Stimulated activated CD8-positive, alpha-beta memory T cell treated with anti-CD3 and anti-CD28 coated beads, Interleukin-2, amount 100 ng/mL, for 48 hours (primary cell): Measurements from ENCODE around the gene STEAP1B.
"Not testable (repeated sequence)": the region's sequence is repeated elsewhere in the genome, so short reads cannot be mapped to it uniquely, and the experiment has no call there.

Source experiments
- DNase-seq, 2 donors: peaks; one replicate each; pipeline ENCODE4 v3.0.0-alpha.2; 2020; ENCODE audit warnings: low read depth in 2 of 2

STEAP1B gene

DNA sequence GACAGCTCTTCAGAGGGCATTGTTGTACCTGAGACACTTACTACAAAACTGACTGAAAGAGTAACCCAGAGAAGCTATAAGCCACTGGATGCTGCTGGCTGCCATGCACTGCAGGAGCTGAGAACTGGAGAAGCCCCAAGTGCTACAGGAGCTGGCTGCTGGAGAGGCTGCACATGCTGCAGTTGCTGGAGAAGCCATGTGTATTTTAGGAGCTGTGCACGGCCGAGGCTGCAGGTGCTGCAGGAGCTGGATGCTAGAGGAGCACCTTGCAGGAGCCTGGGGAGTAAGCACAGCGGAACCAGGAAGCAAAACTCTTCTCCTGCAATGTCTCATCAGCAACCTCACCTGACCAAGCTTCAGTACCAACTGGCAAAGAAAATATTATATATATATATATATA, 45.5 kb downstream of the STEAP1B start:
- DNase-seq = no peak

DNA sequence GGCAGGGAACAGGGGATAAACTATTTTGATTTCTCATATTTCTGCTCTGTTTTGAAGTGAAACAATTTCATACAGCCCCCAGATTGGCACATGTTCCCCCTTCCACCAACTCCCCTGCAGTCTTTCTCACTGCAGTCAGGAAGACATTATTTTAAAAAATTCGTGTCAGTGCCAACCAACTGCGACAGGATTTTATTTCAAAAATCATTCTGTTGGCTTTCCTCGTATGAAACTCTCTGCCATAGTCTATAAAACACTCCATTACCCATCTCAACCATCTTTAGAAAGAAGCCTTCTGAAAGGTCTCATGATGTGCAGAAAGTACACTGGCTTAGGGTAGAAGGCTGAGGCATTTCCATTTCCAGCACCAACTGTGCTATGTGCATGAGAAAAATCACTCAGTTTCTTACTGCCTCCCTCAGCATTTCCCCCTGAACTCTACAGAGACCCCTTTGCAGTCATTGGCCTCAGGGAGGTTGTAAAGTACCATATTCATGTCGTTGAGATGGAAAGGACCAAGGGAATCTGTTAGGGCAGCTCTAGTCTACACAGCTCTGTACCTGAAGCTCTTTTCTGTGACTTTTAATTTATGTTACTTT, 46.9 kb downstream of the STEAP1B start:
- no peak for DNase-seq

DNA sequence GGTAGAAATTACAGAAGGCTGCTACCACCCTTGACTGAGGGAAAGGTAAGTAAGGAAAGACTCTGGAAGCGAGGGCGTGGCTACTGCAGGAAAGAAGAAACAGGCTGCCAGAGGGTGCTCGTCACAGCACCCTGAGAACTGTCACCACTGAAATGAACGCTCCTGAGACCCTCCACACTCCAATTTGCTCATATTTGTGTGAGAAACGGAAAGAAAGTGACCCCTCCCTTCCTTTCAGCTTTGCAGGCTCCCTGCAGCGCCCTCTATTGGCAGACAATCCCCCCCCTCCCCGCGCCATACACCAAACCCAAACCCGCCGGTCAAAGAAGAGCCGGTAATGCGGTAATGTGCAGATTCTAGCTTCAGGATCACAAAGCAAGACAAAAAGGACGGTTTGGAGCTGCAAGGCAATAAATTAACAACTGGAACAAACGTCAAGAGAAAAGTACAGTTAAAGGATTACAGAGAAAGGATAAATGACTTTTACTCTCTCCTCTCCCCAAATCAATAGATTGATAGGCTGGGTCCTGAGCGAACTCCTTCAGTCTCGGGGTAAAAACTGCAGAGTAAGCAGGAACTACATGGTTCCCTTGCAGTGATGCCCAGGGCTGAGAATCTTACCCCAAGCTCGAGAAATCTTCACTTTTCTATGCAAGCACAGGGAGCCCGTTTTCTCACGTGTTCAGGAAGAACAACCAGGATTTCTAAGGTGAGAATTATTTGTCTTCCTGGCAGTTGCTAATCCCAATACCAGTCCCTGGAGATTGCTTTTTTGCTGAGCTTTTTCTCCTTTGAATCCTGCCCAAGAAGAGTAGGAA, 47.6 kb downstream of the STEAP1B start:
- peak; percentile 30 for DNase-seq

DNA sequence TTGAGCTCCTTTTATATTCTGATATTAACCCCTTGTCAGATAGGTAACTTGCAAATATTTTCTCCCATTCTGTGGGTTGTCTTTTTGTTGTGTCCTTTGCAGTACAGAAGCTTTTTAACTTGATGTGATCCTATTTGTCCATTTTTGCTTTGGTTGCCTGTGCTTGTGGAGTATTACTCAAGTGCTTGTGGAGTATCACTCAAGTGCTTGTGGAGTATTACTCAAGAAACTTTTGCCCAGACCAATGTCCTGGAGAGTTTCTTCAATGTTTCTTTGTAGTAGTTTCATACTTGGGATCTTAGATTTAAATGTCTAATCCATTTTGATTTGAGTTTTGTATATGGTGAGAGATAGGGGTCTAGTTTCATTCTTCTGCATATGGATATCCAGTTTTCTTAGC, 50.0 kb downstream of the STEAP1B start:
- DNase-seq = not testable (repeated sequence)

DNA sequence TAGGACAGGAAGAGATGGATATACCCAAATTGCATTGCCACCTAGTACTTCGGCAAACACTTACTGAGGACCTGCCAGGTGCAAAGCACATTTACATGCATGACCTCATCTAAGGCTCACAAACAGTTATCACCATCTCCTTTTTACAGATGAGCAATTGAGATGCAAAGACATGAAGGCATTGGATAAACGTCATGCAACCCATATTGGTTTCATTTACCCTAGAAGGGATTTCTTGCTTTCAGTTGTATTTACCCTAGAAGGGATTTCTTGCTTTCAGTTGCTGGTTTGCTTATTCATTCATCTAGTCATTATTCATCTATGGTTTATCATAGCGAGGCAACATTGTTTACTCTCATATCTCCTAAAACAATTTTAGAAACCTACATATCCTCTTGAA, 52.2 kb downstream of the STEAP1B start:
- no peak for DNase-seq

DNA sequence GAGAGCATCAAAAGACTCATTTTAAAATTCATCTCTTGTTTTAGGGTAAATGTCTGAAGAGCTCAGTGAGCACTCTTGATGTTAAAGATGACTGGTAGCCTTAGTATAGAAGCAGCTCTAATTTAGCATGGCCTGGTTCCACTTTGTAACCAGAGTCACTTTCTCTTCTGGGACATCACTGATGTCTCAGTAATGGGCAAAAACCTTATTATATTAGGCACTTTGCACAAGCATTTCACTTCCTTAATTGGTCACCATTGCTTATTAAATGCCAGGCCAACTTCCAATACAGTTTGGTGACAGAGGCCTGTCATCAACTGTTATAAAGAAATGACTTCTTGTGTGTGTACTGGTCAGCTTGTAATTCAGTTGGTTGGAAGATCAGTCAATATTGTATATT, 53.0 kb downstream of the STEAP1B start:
- no peak for DNase-seq

DNA sequence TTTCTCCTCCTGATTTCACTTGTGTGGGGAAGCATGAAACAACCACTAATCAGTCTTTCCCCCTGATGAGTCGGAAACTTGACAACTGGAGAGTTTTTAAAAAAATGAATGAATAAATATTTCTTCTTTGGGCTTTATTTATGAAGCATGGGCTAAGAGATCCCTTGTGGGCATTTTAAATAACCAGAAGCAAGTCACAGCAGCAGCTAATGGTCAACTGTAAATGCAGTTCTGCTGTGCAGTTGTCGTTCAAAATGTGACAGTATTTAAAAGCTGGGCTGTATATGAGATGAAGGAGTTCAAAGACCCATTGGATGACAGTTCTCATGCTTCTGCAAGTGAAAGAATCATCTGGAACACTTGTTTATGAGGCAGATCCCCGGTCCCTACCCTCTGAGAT, 54.1 kb downstream of the STEAP1B start:
- DNase-seq = no peak

DNA sequence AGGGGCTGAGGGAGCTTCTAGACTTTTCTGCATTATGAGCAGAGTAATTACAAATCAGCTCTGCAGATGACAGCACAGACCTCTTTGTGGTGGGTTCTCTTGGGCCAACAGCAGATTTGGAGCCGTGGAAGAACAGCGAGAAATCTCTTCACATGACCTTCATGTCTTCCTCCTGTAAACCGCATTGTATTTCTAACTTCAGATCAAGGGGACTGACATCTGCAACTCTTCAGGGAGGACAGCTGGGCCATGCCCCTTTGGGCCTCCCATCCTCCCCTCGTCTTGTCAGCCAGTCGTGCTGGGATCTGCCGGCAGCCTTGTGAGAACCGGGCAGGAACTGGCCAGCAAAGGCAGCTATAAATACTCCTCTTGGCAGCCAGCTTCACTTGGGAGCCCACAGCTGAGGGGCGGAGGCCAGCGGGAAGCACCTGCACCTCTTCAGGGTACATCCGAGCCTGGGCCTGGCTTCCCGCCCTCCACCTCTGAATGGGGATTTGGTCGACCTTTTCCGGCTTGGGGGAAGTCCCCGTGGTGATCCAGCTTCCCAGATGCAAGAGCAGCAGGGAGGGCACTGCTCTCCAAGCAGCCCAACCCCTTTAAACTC, 54.7 kb downstream of the STEAP1B start:
- no peak for DNase-seq

DNA sequence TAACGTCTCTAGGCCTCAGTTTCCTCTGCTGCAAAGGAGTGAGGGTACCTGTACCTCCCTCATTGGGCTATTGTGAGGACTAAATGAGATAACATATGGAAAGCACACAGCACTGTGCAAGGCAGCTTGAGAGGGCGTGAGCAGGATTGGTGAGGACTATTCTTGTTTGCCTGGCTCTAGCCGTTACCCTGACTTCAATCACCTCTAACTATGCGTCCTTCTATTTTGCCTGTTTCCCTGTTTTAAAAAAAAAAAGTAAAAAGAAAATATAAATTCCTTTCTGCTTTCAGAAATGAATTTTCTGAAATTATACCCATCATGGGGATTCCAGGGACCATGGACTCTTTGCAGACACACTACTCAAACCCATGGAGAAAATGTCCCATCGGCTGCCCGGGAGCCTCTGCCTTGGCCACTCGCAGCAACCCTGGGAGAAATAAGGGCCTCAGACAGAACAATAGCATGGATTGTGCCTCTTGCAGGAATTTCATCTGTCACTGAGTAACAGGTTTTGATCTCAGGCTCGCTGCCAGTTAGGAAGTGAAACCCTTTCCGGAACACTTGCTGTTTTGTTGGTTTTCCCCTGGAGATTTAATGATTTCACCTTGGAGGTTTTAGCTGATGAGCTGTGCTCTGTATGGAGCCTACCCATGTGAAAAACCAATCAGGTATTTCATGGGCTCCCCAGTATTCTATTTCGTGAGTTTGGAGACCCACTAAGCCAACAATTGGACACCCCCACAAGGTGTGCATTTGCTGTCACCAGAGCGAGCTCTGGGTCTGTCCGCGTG, 55.6 kb downstream of the STEAP1B start:
- no peak for DNase-seq

DNA sequence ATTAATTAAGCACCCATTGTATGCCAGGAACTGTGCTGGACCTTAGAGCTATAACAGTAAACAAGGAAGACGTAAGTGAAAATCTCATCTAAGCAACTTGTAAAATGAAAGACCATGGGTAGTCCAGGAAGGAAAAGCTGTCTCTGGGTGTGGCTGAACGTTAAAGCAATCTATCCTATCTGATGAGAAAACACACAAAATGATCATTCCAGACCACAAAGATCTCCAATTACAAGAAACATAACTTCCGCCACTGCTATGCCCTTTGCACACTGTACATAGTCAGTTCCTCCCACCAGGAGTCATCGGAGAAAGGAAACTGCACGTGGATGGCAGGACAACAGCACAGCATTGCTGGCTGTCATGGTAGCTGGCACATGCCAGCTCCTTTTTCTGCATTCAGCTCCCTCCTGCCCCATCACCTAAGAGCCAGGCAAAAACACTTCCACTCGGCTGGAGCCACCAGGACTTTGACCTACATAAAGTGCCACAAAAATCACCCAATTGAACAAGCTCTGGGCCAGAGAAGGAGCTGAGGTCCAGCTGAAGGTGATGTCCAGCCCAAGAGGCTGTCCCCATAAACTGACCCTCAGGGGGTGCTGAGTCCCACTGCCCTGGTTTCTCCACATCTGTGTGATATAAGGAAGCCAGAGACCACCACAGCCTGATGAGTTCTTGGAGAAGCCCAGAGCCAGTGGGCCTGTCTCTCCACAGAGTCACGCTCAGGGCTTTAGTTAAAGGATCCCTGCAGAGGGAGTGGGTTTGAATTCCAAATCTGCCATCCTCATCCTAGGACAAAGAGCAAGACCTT, 56.4 kb downstream of the STEAP1B start:
- no peak for DNase-seq

DNA sequence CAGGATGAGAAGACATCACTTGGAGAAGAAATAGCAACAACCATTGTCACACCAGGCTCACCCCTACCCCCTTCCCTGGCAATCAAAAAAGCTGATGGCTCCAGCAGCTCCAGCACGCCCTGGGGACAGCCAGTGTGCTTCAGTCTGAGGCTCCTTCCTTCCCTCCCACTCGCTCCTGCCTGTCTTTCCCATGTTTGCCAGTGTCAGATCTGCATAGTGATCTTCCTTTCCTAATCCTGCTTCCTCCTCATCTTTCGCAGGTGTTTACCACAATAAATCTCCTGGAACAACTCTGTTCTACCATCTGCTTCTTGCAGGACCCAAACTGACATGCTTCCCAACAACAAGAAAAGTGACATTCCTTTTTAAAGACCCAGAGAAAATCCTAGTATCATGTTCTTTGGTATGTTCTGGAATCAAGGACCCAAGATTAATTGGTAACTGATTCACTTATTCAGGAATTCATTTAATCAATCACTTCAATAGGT, 57.1 kb downstream of the STEAP1B start:
- DNase-seq = no peak

DNA sequence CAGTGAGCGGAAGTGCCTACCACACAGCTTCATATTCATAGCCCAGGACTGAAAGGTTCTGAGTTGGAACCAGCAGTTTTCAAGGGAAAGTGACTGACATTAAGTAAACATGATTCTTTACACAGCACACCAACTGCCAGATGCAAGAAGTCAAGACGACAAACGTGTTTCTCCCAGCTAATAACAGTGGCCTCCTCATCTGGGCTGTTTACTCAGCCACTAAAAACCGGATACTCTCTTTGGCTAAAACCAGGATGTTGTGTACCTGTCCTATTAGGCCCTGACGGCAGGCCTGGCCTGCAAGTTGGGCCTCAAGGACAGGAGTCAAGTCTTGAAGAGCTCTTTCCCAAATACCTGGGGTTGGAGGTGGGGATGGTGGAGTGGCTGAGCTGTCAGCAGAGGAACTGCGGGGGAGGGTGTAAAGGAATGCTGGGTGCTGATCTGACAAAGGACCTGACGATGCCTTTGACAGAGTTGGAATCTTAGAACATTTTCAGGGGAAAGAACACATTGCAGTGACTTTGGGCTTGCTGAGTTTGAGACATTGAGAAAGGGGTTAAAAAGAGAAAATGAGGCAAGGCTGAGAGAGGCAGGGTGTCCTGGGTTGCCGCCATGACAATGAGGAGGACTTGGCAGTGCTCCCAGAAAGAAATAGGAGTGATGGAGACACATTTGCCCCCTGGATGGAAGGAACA, 57.7 kb downstream of the STEAP1B start:
- no peak for DNase-seq

DNA sequence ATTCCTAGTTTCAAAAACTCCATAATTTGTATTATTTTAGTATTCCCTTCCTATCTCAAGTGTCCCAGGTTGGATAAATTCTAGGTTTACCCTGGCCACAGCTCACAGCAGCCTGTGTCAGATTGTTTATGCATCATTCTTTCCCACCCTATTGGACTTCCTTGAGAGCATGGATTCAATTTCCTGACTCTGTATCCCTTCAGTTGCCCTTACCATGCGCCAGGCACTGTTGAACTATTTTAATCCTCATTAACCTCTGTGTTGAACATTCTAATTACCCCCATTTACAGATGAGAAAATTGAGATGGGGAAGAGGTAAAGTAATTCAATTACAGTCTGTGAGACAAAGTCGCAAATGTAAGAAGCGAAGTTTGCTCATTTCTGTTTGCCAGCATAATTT, 58.8 kb downstream of the STEAP1B start:
- DNase-seq = no peak

DNA sequence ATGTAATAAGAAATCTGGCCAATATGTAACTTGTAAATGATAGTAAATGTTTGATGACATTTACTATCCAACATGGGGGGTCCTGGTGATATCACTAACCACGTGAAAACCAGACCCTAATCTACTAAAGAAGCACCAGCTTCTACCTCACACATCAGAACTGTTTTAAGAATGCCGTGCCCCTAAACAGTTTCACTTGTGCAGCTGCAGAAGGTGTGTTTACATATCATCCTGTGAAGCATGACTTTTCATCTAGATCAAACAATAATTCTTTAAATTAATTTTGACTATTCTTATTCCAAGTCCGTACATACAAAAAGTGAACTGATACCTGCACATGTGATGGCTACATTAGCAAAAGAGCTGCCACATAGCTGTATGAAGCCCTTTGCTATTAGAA, 61.0 kb downstream of the STEAP1B start:
- DNase-seq = no peak

DNA sequence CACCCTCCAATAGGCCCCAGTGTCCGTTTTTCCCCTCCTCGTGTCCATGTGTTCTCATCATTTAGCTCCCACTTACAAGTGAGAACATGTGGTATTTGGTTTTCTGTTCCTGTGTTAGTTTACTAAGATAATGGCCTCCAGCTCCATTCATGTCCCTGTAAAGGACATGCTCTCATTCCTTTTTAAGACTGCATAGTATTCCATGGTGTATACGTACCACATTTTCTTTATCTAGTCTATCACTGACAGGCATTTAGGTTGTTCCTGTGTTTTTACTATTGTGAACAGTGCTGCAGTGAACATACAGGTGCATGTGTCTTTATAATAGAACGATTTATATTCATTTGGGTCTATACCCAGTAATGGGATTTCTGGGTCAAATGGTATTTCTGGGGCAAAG, 63.4 kb downstream of the STEAP1B start:
- not testable (repeated sequence) for DNase-seq

DNA sequence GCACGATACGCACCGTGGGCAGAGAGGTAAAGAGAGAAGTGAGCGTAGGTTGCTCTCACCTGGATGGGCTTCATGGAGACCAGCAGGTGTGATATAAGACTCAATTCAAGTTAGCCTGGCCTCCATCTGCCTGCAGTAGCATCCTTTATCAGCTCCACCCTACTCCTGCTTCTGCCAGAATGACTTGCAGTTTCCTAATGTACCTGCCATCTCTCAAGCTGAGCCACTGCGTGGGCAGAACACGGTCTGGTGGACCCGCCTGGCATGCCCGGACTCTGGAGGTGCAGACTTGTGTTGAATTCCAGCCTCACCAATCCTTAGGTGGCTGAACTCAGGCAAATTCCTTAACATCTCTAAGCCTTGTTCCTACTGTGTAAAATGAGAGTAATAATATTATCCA, 64.3 kb downstream of the STEAP1B start:
- no peak for DNase-seq

DNA sequence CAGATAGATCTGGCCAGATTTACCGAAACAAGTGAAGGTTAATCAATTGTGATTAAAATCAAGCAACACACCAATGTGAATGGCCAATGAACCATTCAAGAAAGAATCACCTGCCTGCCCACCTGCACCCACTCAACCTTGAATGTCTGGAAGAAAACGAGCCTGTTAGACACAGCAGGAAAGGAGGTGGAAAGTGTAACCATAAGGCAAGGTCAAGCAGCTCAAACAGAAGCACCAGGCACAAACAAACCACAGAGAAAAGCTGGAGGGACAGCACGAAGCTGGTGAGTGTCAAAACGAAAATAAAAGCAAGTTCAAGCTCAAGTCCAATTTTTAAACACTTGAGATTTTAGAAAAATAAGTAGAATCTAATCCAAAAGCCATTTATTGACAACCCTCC, 64.9 kb downstream of the STEAP1B start:
- DNase-seq = no peak

DNA sequence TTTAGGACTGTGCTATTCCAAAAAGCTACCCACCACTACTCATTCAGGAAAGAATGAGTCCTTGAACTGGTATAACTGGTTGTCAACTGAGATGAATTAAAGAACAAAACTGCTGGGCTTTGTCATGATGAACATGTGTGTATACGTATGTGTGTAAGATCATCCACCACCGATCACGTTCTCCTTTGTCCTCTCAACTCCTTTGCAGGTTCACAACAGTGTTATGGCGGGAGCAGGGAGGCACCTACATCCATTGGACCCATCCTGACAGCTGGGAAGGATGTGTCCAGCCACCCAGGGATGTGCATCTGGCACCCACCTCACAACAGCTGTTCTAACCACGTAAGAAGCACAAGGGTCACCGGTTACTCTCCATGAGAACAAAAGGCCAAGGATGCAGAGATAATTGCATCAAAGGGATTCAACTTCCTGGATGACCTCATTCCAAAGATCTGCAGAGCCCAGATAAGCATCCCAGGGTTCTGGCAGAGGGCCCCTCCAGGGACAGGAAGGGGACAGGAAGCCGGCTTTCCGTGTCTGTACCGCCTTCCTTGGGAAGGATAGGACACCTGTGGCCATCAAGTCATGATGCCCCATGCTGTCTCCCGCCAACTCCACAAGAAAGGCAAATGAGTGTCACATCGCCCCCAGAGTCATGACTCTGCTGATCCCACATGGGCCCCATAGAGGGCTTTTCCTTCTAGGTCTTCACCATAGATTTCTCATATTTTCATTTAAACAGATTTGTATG, 66.1 kb downstream of the STEAP1B start:
- DNase-seq = no peak

DNA sequence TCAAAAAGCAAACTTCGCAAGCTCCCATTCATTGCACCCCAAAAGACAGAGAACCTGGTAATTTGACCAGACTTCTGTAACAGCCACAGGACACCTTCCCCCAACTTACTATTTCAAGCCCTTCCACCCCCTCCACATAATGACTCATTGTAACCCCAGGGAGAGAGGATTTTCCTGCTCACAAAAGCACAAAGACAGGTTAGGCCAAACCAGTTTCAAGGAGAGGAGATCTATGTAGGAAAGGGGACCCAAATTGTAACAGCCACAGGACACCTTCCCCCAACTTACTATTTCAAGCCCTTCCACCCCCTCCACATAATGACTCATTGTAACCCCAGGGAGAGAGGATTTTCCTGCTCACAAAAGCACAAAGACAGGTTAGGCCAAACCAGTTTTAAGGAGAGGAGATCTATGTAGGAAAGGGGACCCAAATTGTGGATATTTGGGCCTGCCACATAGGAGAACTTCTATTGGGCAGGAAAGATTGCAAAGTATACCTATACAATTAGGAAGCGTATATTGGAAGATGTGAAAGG, 66.8 kb downstream of the STEAP1B start:
- DNase-seq = not testable (repeated sequence)
